Type B pancreatic cell (in vitro differentiated cells): ENCODE data around the gene ARHGEF4. TPM values are rescaled to one million over a fixed set of nuclear protein-coding genes. Genes with fewer than 3 reads are reported as not detected.
A peak's percentile ranks its signal among the peaks of the same experiment; 100 is the strongest.

Experiments
- DNase-seq: peaks from one replicate; pipeline ENCODE4 v3.0.0; 2021; ENCODE audit warnings: mixed read lengths; ENCODE audit not compliant: unreplicated experiment; ENCODE audit errors: extremely low spot score
- H3K27ac Mint-ChIP-seq: 2 replicates; pipeline ENCODE4 v1.8.0; 2021; ENCODE audit warnings: mild to moderate bottlenecking, mixed read lengths
- H3K27me3 Mint-ChIP-seq: 2 replicates; pipeline ENCODE4 v1.8.0; 2021; ENCODE audit warnings: mixed read lengths
- H3K36me3 Mint-ChIP-seq: 2 replicates; pipeline ENCODE4 v1.8.0; 2021; ENCODE audit warnings: mixed read lengths
- H3K4me1 Mint-ChIP-seq: one replicate; pipeline ENCODE4 v1.8.0; 2021; ENCODE audit warnings: mixed read lengths; ENCODE audit not compliant: unreplicated experiment
- H3K4me3 Mint-ChIP-seq: 2 replicates; pipeline ENCODE4 v1.8.0; 2021; ENCODE audit warnings: mild to moderate bottlenecking, mixed read lengths
- H3K9me3 Mint-ChIP-seq: 2 replicates; pipeline ENCODE4 v1.8.0; 2021; ENCODE audit warnings: mixed read lengths
- CTCF ChIP-seq: fragments of 200-600 bp; sonication (generic); conservative IDR thresholded peaks from 2 replicates; pipeline ENCODE4 v1.5.0; 2021; ENCODE audit warnings: antibody characterized with exemption, mild to moderate bottlenecking
- total RNA-seq: library from RNA; stranded (reverse); gene quantifications from 2 replicates; pipeline ENCODE4 v1.2.1, GENCODE V29; 2021; ENCODE audit warnings: low replicate concordance

ARHGEF4 gene
- total RNA-seq, 1 donor from 2014 or later, result 31.4 TPM

- peaks cover 9% of the 10 kb centered on the region for H3K27me3 Mint-ChIP-seq
- peak overlapping the region; percentile 31 for H3K4me3 Mint-ChIP-seq
- no peaks in the 10 kb centered on the region for H3K36me3 Mint-ChIP-seq
- peak overlapping the region; percentile 48 for H3K27ac Mint-ChIP-seq
- H3K4me1 Mint-ChIP-seq, result peaks cover 4% of the 10 kb centered on the region
- H3K9me3 Mint-ChIP-seq, result no peaks in the 10 kb centered on the region
- no peak for TF ChIP-seq CTCF
- DNase-seq, result peak; percentile 32
These were observed 41.3 kb upstream of the ARHGEF4 start for GRCh38 chr2:130795431-130795830.

- H3K9me3 Mint-ChIP-seq, result no peaks in the 10 kb centered on the region
- H3K4me1 Mint-ChIP-seq, result peaks cover 4% of the 10 kb centered on the region
- H3K4me3 Mint-ChIP-seq, result peak overlapping the region; percentile 42
- peaks cover 9% of the 10 kb centered on the region for H3K27me3 Mint-ChIP-seq
- H3K36me3 Mint-ChIP-seq, result no peaks in the 10 kb centered on the region
- no peak for TF ChIP-seq CTCF
- peak; percentile 57 for DNase-seq
- no peak overlapping the region for H3K27ac Mint-ChIP-seq
These were observed 40.4 kb upstream of the ARHGEF4 start for GRCh38 chr2:130796290-130796689.

GRCh38 chr2:130797493-130798435, 39.0 kb upstream of the ARHGEF4 start:
- Mint-ChIP-seq H3K36me3 (no peaks in the 10 kb centered on the region), H3K4me3 (peak overlapping the region; percentile 78), H3K27me3 (peaks cover 9% of the 10 kb centered on the region), H3K4me1 (peaks cover 4% of the 10 kb centered on the region), H3K27ac (no peak overlapping the region), H3K9me3 (no peaks in the 10 kb centered on the region)
- TF ChIP-seq CTCF, result peak; percentile 84
- peak; percentile 98 for DNase-seq

GRCh38 chr2:130798472-130799218, 38.1 kb upstream of the ARHGEF4 start:
- no peaks in the 10 kb centered on the region for H3K36me3 Mint-ChIP-seq
- H3K4me1 Mint-ChIP-seq, result peaks cover 4% of the 10 kb centered on the region
- no peak overlapping the region for H3K27ac Mint-ChIP-seq
- TF ChIP-seq CTCF, result no peak
- peak overlapping the region; percentile 78 for H3K4me3 Mint-ChIP-seq
- no peaks in the 10 kb centered on the region for H3K9me3 Mint-ChIP-seq
- H3K27me3 Mint-ChIP-seq, result peaks cover 3% of the 10 kb centered on the region
- DNase-seq, result peak; percentile 71

GRCh38 chr2:130799295-130799694, 37.4 kb upstream of the ARHGEF4 start:
- TF ChIP-seq CTCF, result no peak
- Mint-ChIP-seq H3K27ac (no peak overlapping the region), H3K36me3 (no peaks in the 10 kb centered on the region), H3K4me1 (peaks cover 4% of the 10 kb centered on the region), H3K4me3 (peak overlapping the region; percentile 78), H3K9me3 (no peaks in the 10 kb centered on the region), H3K27me3 (peaks cover 3% of the 10 kb centered on the region)
- DNase-seq, result peak; percentile 56
